HepG2 (cell line): Measurements from ENCODE around the gene SRGAP3. TPM values are rescaled to one million over a fixed set of nuclear protein-coding genes. Genes with fewer than 3 reads are reported as not detected.

Source experiments
- ATAC-seq: fragments of 200-7000 bp; cut with Tn5 transposase; 3 replicates; pipeline ENCODE4 v1.9.1; 2020; ENCODE audit warnings: mild to moderate bottlenecking, moderate library complexity
- BruUV-seq: library from RNA; stranded (reverse); fragments of 400-500 nt; replicated peaks from 2 replicates; lab custom pipeline; 2021; lab: Mats Ljungman, UMichigan
- CTCF ChIA-PET: fragments of 300-600 bp; formaldehyde crosslinking; extraction: SDS; loops from one replicate; lab custom pipeline; 2021; ENCODE audit warnings: low total read pairs, inconsistent platforms, low intra/inter-chr PET ratio; lab: Yijun Ruan, JAX
- POLR2A ChIA-PET: fragments of 350-600 bp; sonication (Branson Sonifier 250); formaldehyde crosslinking; loops from one replicate; lab custom pipeline; 2020; ENCODE audit warnings: antibody characterized with exemption, inconsistent platforms; lab: Yijun Ruan, JAX
- DNase-seq: peaks from one replicate; pipeline ENCODE4 v3.0.0-alpha.2; 2015; ENCODE audit warnings: low spot score
- FAIRE-seq: peaks from 3 replicates; lab custom pipeline; 2011; peaks lifted over from hg19 to GRCh38; lab: Jason Lieb, UNC
- H2AFZ ChIP-seq: one replicate; pipeline ENCODE4 v1.6.1; 2011; ENCODE audit warnings: low read length, inconsistent platforms
- H3K27ac ChIP-seq: fragments of 300-600 bp; 3 replicates; pipeline ENCODE4 v1.8.0; 2011; ENCODE audit warnings: mixed run types, mild to moderate bottlenecking, mixed read lengths, low read length, inconsistent platforms; ENCODE audit not compliant: insufficient read depth; ENCODE audit errors: extremely low read length
- H3K27me3 ChIP-seq, 2 experiments: fragments of 200-600 bp in 1 of 2; 2 replicates in 1 of 2; 3 replicates in 1 of 2; pipeline versions ENCODE4 v1.6.0 to v1.8.0; 2011; ENCODE audit warnings: low read length in 2 of 2, mild to moderate bottlenecking in 2 of 2, moderate library complexity in 2 of 2, inconsistent platforms in 1 of 2; ENCODE audit not compliant: insufficient read depth in 2 of 2, control insufficient read depth in 1 of 2
- H3K36me3 ChIP-seq, 2 experiments: fragments of 200-600 bp in 1 of 2; replicated peaks in 1 of 2; 2 replicates in 1 of 2; 3 replicates in 1 of 2; pipeline versions ENCODE4 v1.5.1 to v1.8.0; 2011; ENCODE audit warnings: low read length in 2 of 2, inconsistent platforms in 1 of 2; ENCODE audit not compliant: insufficient read depth in 2 of 2, control insufficient read depth in 1 of 2
- H3K4me1 ChIP-seq: 2 replicates; pipeline ENCODE4 v1.5.1; 2012; ENCODE audit warnings: low read length, inconsistent platforms; ENCODE audit not compliant: insufficient read depth
- H3K4me2 ChIP-seq: 2 replicates; pipeline ENCODE4 v1.6.0; 2011; ENCODE audit warnings: low read depth, low read length, inconsistent platforms
- H3K4me3 ChIP-seq, 3 experiments: fragments of 200-600 bp in 1 of 3; sonication (generic), shearing (Covaris generic) in 1 of 3; replicated peaks in 1 of 3; 2 replicates each; pipeline ENCODE4 v1.5.1; 2011 to 2016; ENCODE audit warnings: low read length in 3 of 3, inconsistent platforms in 2 of 3, low read depth in 2 of 3, mild to moderate bottlenecking in 2 of 3, control low read depth in 1 of 3, mixed read lengths in 1 of 3; ENCODE audit not compliant: insufficient read depth in 1 of 3
- H3K79me2 ChIP-seq: one replicate; pipeline ENCODE4 v1.6.1; 2011; ENCODE audit warnings: low read length, inconsistent platforms; ENCODE audit not compliant: insufficient read depth
- H3K9ac ChIP-seq: 2 replicates; pipeline ENCODE4 v1.6.0; 2011; ENCODE audit warnings: mild to moderate bottlenecking, low read depth, low read length, inconsistent platforms; ENCODE audit not compliant: insufficient read depth
- H3K9me3 ChIP-seq: 2 replicates; pipeline ENCODE4 v1.5.1; 2012; ENCODE audit warnings: mild to moderate bottlenecking, low read length
- H4K20me1 ChIP-seq: 2 replicates; pipeline ENCODE4 v1.6.0; 2011; ENCODE audit warnings: inconsistent platforms, mild to moderate bottlenecking, low read length, moderate library complexity; ENCODE audit not compliant: insufficient read depth
- FOXM1 ChIP-seq: sonication (generic); formaldehyde crosslinking; IDR thresholded peaks from 2 replicates; pipeline ENCODE4 v1.5.0; 2020; ENCODE audit warnings: missing genetic modification reagents
- GATAD1 ChIP-seq: IDR thresholded peaks from 2 replicates; pipeline ENCODE4 v1.6.1; 2016; ENCODE audit warnings: missing genetic modification reagents, missing compliant biosample characterization
- HOXA3 ChIP-seq: sonication (generic); formaldehyde crosslinking; IDR thresholded peaks from 2 replicates; pipeline ENCODE4 v1.5.0; 2020; ENCODE audit warnings: missing genetic modification reagents
- RORA ChIP-seq: sonication (generic); formaldehyde crosslinking; IDR thresholded peaks from 2 replicates; pipeline ENCODE4 v1.5.0; 2020; ENCODE audit warnings: mild to moderate bottlenecking, missing genetic modification reagents, moderate library complexity
- THAP11 ChIP-seq: IDR thresholded peaks from 2 replicates; pipeline ENCODE4 v1.6.1; 2016; ENCODE audit warnings: missing biosample characterization, missing genetic modification reagents
- ZNF20 ChIP-seq: sonication (generic); formaldehyde crosslinking; IDR thresholded peaks from 2 replicates; pipeline ENCODE4 v1.4.0; 2020; ENCODE audit warnings: mild to moderate bottlenecking, moderate library complexity, missing genetic modification reagents
- ZNF446 ChIP-seq: sonication (generic); formaldehyde crosslinking; IDR thresholded peaks from 2 replicates; pipeline ENCODE4 v1.5.0; 2020; ENCODE audit warnings: mild to moderate bottlenecking, missing genetic modification reagents
- ZNF670 ChIP-seq: sonication (generic); formaldehyde crosslinking; IDR thresholded peaks from 2 replicates; pipeline ENCODE4 v1.8.0; 2022; ENCODE audit warnings: mild to moderate bottlenecking, missing genetic modification reagents, borderline replicate concordance
- ZNF674 ChIP-seq: sonication (generic); formaldehyde crosslinking; IDR thresholded peaks from 2 replicates; pipeline ENCODE4 v1.5.0; 2020; ENCODE audit warnings: low read depth, mild to moderate bottlenecking, missing genetic modification reagents
- WGBS: methylation state at CpG from one replicate; pipeline ENCODE4 v1.1.6; 2017; ENCODE audit warnings: low lambda C conversion rate; 5-methylcytosine and 5-hydroxymethylcytosine counted together
- in situ Hi-C: cut with HindIII; loops from 2 replicates; pipeline ENCODE4 v1.10.0; 2017; ENCODE audit warnings: low pct_unique_long_range_greater_than_20kb; ENCODE audit not compliant: extremely low pct_ligation_motif_present
- intact Hi-C: fragments of 100-400 bp; cut with micrococcal nuclease; formaldehyde crosslinking; loops from one replicate; pipeline ENCODE4 v1.10.0; 2022; ENCODE audit not compliant: unreplicated experiment
- polyA plus RNA-seq, 8 experiments: library from polyadenylated mRNA; depleted of rRNA in 3 of 8; stranded (reverse) in 7 of 8; unstranded in 1 of 8; fragments of >200 nt; fragmentation: Illumina TruSeq in 4 of 8; extraction: Trizol in 4 of 8; gene quantifications; 2 replicates each; pipeline versions ENCODE4 v1.2.1 to v1.2.3, GENCODE V29; 2011 to 2016; ENCODE audit warnings: low read depth in 4 of 8, missing spikeins in 1 of 8, mixed read lengths in 1 of 8; ENCODE audit not compliant: insufficient read depth in 1 of 8
- total RNA-seq, 5 experiments: library from RNA; depleted of rRNA; stranded (reverse); fragments of >200 nt; fragmentation: Illumina TruSeq; extraction: Trizol; gene quantifications; 2 replicates each; pipeline ENCODE4 v1.2.3, GENCODE V29; 2016; ENCODE audit warnings: low read depth in 1 of 5
- TF ChIP-seq, protein P1 (sequence below): sonication (generic); formaldehyde crosslinking; IDR thresholded peaks from 2 replicates; pipeline ENCODE4 v1.5.0; 2020; ENCODE audit warnings: missing genetic modification reagents, mild to moderate bottlenecking, borderline replicate concordance

SRGAP3 gene
- total and polyA plus RNA-seq, 2 of the 13 experiments (the other 11 are each of a cell fraction or from before 2014, with no cell fraction given) = 1.2 to 1.4 TPM

DNA sequence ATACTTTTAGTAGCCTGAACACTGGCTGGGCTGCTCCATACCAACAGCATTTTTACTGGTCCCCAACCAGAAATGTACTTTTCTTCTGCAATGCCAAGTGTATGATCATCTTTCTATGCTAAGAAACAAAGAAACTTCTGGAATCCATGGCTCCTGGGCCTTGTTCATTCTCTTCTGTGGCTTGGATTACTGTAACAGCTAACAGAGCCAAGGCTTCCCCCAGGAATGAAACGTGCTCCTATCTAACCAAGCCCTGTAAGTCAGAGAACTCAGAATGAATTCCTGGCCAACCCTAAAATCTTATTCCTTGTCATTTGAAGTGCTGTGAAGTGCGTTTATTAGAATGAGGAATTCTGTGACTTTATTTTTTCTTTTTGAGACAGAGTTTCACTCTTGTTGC is 183.3 kb downstream of the SRGAP3 start (continued):
- TF ChIP-seq, protein P1, sequence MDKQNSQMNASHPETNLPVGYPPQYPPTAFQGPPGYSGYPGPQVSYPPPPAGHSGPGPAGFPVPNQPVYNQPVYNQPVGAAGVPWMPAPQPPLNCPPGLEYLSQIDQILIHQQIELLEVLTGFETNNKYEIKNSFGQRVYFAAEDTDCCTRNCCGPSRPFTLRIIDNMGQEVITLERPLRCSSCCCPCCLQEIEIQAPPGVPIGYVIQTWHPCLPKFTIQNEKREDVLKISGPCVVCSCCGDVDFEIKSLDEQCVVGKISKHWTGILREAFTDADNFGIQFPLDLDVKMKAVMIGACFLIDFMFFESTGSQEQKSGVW (CRISPR knock-in tag) = no peak
- TF ChIP-seq FOXM1 (CRISPR knock-in tag) = no peak
- no peak for TF ChIP-seq HOXA3 (CRISPR knock-in tag)
- no peak for TF ChIP-seq ZNF446 (CRISPR knock-in tag)
- no peak for TF ChIP-seq GATAD1

DNA sequence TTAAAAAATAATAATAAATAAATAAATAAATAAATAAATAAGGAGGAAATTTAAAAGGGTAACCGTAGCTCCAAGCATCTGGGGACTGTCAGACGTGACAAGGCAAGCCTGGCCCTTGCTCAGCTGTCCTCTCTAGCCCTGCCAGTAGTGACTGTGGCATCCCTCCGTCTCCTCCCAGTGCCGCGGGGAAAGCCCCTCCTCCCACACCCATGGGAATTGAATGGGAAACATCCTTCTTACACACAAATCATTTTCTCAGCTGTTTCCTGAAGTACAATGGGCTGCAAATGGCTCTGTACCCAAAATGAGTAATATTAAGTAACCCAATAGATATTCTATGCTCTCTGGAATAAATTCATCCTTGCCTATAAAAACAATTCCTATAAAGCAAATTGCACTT is 184.6 kb downstream of the SRGAP3 start:
- WGBS = 49% methylated on average over 5 of the region's 5 CpGs
- CTCF ChIA-PET = interaction anchor here (4.4 kb wide), 1 partner anchor 94 kb away, joined by 45 read pairs; no protein-coding TSS in a partner anchor

DNA sequence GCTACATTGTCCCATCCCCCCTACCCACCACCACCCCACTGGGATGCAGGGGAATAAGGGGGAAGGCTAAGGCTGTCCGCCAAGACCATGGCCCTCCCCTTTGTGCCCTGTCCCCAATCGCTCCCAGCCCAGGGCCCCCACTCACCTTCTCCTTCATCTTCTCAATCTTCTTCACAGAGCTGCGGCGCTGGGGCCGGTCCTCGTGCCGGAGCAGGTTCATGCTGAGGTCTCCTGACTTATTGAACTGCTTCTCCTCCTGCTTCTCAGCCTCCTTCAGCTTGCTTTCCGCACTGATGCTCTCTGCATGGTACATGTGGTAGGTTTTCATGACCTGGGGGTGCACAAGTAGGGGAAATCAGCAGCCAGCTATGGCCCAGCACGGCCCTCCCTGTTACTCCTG is 185.2 kb downstream of the SRGAP3 start:
- Histone ChIP-seq H3K4me2 (no peak overlapping the region), H3K27ac (no peak overlapping the region), H3K27me3 (no peaks in the 10 kb centered on the region), H3K4me1 (no peaks in the 10 kb centered on the region), H3K4me3 (no peak overlapping the region), H3K79me2 (no peaks in the 10 kb centered on the region), H3K36me3 (no peaks in the 10 kb centered on the region), H4K20me1 (no peaks in the 10 kb centered on the region), H2AFZ (no peak overlapping the region), H3K9me3 (no peaks in the 10 kb centered on the region), H3K9ac (no peak overlapping the region)
- WGBS = 71% methylated on average over 9 of the region's 9 CpGs
- FAIRE-seq (no peak), DNase-seq (no peak), ATAC-seq (no peak)
- no TSS peak for BruUV-seq
- no peak for TF ChIP-seq ZNF20 (CRISPR knock-in tag)
- TF ChIP-seq THAP11 (CRISPR knock-in tag) = no peak
- no peak for TF ChIP-seq RORA (CRISPR knock-in tag)
- TF ChIP-seq ZNF674 (CRISPR knock-in tag) = no peak
- intact Hi-C loops (no loop called here), in situ Hi-C loops (no loop called here)
- POLR2A ChIA-PET = no interaction called here
- CTCF ChIA-PET = interaction anchor here (4.4 kb wide), 1 partner anchor 93 kb away, joined by 45 read pairs; no protein-coding TSS in a partner anchor

More for the DNA sequence above, 184.6 kb downstream of the SRGAP3 start:
- no peak for TF ChIP-seq ZNF670 (CRISPR knock-in tag)
- no peak for DNase-seq
- BruUV-seq = no TSS peak
- ATAC-seq = no peak
- Histone ChIP-seq H4K20me1 (no peaks in the 10 kb centered on the region), H3K79me2 (no peaks in the 10 kb centered on the region), H3K27ac (no peak overlapping the region), H3K9me3 (no peaks in the 10 kb centered on the region), H3K36me3 (no peaks in the 10 kb centered on the region), H2AFZ (no peak overlapping the region), H3K27me3 (no peaks in the 10 kb centered on the region; a peak in 1 of 5 replicates), H3K4me3 (no peak overlapping the region), H3K4me1 (no peaks in the 10 kb centered on the region), H3K4me2 (no peak overlapping the region), H3K9ac (no peak overlapping the region)
- intact Hi-C loops = no loop called here
- FAIRE-seq = no peak
- in situ Hi-C loops = loop anchor here (5.0 kb wide), 1 partner anchor 93 kb away; no protein-coding TSS in a partner anchor
- POLR2A ChIA-PET = no interaction called here
